Measurements from ENCODE around the gene ESRRB. TPM values are rescaled to one million over a fixed set of nuclear protein-coding genes. Genes with fewer than 3 reads are reported as not detected.

ESRRB gene
- total RNA-seq, 1 donor from 2014 or later: 0.31 TPM

- DNase-seq: no peak
Measured at GRCh38 chr14:76546426-76547221, 170.7 kb downstream of the ESRRB start.

- no peak for DNase-seq
Measured at GRCh38 chr14:76547831-76548230, 171.9 kb downstream of the ESRRB start.

GRCh38 chr14:76550534-76550933 is 174.6 kb downstream of the ESRRB start:
- no peak for DNase-seq

GRCh38 chr14:76551116-76551515 is 175.2 kb downstream of the ESRRB start:
- DNase-seq: no peak

Other genes with a start within 250 kb of the ESRRB start
- gene GPATCH2L, start 224.2 kb upstream of the ESRRB start, total RNA-seq: 112 TPM